SK-N-MC (cell line): ENCODE data around the gene CUX1.

Source experiments
- EZH2 ChIP-seq: fragments of 200-600 bp; sonication (generic); IDR thresholded peaks from one replicate; pipeline ENCODE4 v1.6.1; 2017; ENCODE audit warnings: antibody characterized with exemption
- FOXP2 ChIP-seq: optimal IDR thresholded peaks from 2 replicates; pipeline ENCODE3; 2011; ENCODE audit warnings: mild to moderate bottlenecking, moderate library complexity; ENCODE audit not compliant: insufficient read depth; ENCODE audit errors: extremely low read length, control extremely low read depth
- POLR2AphosphoS5 ChIP-seq: IDR thresholded peaks from 2 replicates; pipeline ENCODE4 v1.6.1; 2012; ENCODE audit warnings: mild to moderate bottlenecking, low read depth, low read length, borderline replicate concordance

DNA sequence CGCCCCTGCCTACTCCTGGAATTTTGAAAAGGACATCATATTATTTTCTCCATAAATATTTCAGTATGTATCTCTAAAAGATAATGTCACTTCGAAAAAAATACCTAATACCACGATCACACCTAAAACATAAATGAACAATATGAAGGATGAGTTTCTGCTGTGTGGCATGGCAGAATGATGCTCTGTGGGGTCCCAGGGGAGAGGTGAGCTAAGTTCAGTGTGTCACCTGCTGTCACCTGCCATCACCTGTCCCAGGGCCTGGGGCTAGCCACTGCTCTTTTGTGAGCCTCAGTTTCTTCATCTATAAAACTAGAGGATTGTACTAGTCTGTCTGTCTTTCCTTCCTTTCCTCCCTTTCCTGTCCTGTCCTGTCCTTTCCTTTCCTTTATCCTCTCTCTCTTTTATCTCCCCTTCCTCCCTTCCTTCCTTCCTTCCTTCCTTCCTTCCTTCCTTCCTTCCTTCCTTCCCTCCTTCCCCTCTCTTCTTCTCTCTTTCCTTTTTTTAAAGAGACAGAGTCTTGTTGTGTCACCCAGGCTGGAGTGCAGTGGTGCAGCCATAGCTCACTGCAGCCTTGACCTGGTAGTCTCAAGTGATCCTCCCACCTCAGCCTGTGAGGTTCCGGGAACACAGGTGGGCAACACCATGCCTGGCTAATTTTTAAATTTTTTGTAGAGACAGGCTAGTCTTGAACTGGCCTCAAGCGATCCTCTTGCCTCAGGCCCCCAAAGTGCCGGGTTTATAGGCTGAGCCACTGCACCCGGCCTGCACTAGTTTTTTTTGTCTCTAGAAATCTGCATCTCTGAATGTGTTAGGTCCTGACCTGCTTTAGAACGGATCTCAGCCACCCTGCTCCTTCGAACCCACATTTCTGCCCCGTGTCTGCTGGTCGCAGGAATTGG lies 43.1 kb downstream of the CUX1 start:
- TF ChIP-seq EZH2 = no peak
- TF ChIP-seq POLR2AphosphoS5 = peak; percentile 13; the same call in 1 of the 2 replicates
- no peak for TF ChIP-seq FOXP2
